Sigmoid colon (tissue), 7 donors: ENCODE results near the gene ELFN1. TPM values are rescaled to one million over a fixed set of nuclear protein-coding genes. Genes with fewer than 3 reads are reported as not detected.

Experiments
- DNase-seq: peaks from one replicate; pipeline ENCODE4 v3.0.0-alpha.2; 2019
- H3K27ac ChIP-seq, 4 donors: fragments of 200-600 bp; sonication (generic); one replicate each; pipeline ENCODE4 v1.5.1; 2016 to 2019; ENCODE audit warnings: mild to moderate bottlenecking in 1 of 4
- H3K27me3 ChIP-seq, 3 donors: fragments of 200-600 bp; sonication (generic); one replicate each; pipeline ENCODE4 v1.5.1; 2019; ENCODE audit warnings: mild to moderate bottlenecking in 1 of 3
- H3K36me3 ChIP-seq, 4 donors: fragments of 200-600 bp; sonication (generic); one replicate each; pipeline ENCODE4 v1.5.1; 2016 to 2019
- H3K4me1 ChIP-seq, 4 donors: fragments of 200-600 bp; sonication (generic); one replicate each; pipeline ENCODE4 v1.5.1; 2017 to 2019
- H3K4me3 ChIP-seq, 4 donors: fragments of 200-600 bp; sonication (generic); one replicate each; pipeline ENCODE4 v1.5.1; 2017 to 2019; ENCODE audit warnings: mild to moderate bottlenecking in 2 of 4, moderate library complexity in 1 of 4
- H3K9me3 ChIP-seq, 4 donors: fragments of 200-600 bp in 3 of 4; sonication (generic) in 3 of 4; one replicate each; pipeline versions ENCODE4 v1.5.1 to v1.6.1; 2013 to 2019
- EP300 ChIP-seq, 4 donors: sonication (generic); formaldehyde crosslinking; IDR thresholded peaks; one replicate each; pipeline ENCODE4 v1.6.1; 2017; ENCODE audit warnings: antibody characterized with exemption in 4 of 4
- POLR2A ChIP-seq, 2 donors: fragments of 450-650 bp; IDR thresholded peaks; one replicate each; pipeline ENCODE4 v1.6.1; 2016; ENCODE audit warnings: antibody characterized with exemption in 2 of 2, mild to moderate bottlenecking in 2 of 2, moderate library complexity in 2 of 2
- POLR2AphosphoS5 ChIP-seq, 4 donors: sonication (generic); formaldehyde crosslinking; IDR thresholded peaks; one replicate each; pipeline ENCODE4 v1.6.1; 2017; ENCODE audit warnings: antibody characterized with exemption in 4 of 4
- WGBS, 2 donors: extraction: QIAGEN DNeasy Blood & Tissue Kit; methylation state at CpG; one replicate each; pipeline ENCODE4 v1.1.7; 2013; 5-methylcytosine and 5-hydroxymethylcytosine counted together
- intact Hi-C: fragments of 100-400 bp; cut with DNase I; formaldehyde crosslinking; loops from one replicate; pipeline ENCODE4 v1.15.1; 2023
- polyA plus RNA-seq, 3 donors: library from polyadenylated mRNA; stranded (reverse); fragments of 200-250 nt; gene quantifications; one replicate each; pipeline ENCODE4 v1.2.3, GENCODE V29; 2013
- total RNA-seq, 4 donors: library from RNA; depleted of rRNA; stranded (reverse); fragments of >200 nt; gene quantifications; one replicate each; pipeline ENCODE4 v1.1.0, GENCODE V29; 2016
- TF ChIP-seq, protein P1 (sequence below), 4 experiments: fragments of 450-650 bp in 3 of 4; fragments of 200-600 bp in 1 of 4; IDR thresholded peaks; one replicate each; pipeline ENCODE4 v1.5.1; 2016 to 2019; ENCODE audit warnings: antibody characterized with exemption in 4 of 4, mild to moderate bottlenecking in 3 of 4, moderate library complexity in 2 of 4
- donor health status: healthy with polysubstance abuse.
- donor health status: Bipolar disorder and iron deficiency.
- donor health status: healthy.

ELFN1 gene
- total and polyA plus RNA-seq, 7 donors: 0.33 to 0.83 (median 0.54) TPM; not detected in 2

DNA sequence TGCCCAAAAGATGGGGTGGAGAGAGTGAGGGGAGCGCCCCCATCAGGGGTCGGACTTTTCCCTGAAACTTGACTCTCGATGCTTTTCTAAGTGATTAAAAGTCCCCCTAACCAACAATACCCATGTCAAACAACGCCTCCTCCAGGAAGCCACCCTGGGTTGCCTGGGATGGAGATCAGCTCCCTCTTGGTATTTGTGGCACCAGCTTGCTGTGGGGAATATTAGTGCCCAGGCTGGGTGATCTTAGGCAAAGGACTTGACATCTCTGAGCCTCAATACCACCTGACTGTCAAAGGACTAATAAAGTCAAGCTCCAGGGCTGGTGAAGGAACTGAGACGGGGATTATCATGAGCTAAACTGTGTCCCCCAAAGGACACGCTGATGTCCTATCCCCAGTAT lies 18.2 kb upstream of the ELFN1 start:
- intact Hi-C loops: no loop called here
- no peaks in the 10 kb centered on the region for H3K36me3 ChIP-seq
- H3K27me3 ChIP-seq: peaks cover 0 to 72% (median 22%) of the 10 kb centered on the region in 3 donors

DNA sequence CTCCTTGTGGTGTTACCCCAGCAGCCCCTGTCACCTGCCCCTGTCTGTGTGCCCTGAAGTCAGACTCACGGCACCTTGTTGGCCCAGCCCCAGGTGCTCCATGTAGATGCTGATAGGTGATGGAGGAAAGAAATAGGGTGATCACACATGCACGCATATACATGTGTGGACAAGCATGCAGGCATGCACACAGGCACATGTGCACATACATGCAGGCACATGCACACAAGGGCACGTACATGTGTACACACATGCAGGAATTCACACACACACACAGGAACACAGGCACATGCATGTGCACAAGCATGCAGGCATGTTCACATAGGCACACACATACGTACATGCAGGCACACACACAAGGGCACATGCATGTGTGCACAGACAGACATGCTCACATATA lies 16.6 kb upstream of the ELFN1 start:
- peaks cover 0 to 70% (median 22%) of the 10 kb centered on the region in 3 donors for H3K27me3 ChIP-seq
- no peaks in the 10 kb centered on the region for H3K9me3 ChIP-seq
- H3K4me1 ChIP-seq: peaks cover 0 to 3% (median 1%) of the 10 kb centered on the region in 4 donors
- no peak overlapping the region for H3K4me3 ChIP-seq
- 89 to 92% methylated on average over 4 of the region's 4 CpGs for WGBS, 2 donors
- H3K27ac ChIP-seq: no peak overlapping the region
- H3K36me3 ChIP-seq: no peaks in the 10 kb centered on the region
- no peak for TF ChIP-seq POLR2AphosphoS5 (IDR thresholded peaks at IDR 0.05)
- TF ChIP-seq POLR2A (IDR thresholded peaks at IDR 0.05): no peak
- TF ChIP-seq, protein P1, sequence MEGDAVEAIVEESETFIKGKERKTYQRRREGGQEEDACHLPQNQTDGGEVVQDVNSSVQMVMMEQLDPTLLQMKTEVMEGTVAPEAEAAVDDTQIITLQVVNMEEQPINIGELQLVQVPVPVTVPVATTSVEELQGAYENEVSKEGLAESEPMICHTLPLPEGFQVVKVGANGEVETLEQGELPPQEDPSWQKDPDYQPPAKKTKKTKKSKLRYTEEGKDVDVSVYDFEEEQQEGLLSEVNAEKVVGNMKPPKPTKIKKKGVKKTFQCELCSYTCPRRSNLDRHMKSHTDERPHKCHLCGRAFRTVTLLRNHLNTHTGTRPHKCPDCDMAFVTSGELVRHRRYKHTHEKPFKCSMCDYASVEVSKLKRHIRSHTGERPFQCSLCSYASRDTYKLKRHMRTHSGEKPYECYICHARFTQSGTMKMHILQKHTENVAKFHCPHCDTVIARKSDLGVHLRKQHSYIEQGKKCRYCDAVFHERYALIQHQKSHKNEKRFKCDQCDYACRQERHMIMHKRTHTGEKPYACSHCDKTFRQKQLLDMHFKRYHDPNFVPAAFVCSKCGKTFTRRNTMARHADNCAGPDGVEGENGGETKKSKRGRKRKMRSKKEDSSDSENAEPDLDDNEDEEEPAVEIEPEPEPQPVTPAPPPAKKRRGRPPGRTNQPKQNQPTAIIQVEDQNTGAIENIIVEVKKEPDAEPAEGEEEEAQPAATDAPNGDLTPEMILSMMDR (IDR thresholded peaks at IDR 0.05): no peak
- no peak for TF ChIP-seq EP300 (IDR thresholded peaks at IDR 0.05)
- intact Hi-C loops: no loop called here
- DNase-seq: no peak

More for the DNA sequence above, 18.2 kb upstream of the ELFN1 start:
- H3K4me3 ChIP-seq: no peak overlapping the region
- H3K9me3 ChIP-seq: no peaks in the 10 kb centered on the region
- DNase-seq: no peak
- 75 to 87% methylated on average over 6 of the region's 6 CpGs for WGBS, 2 donors
- peaks cover 0 to 10% (median 9%) of the 10 kb centered on the region in 4 donors for H3K4me1 ChIP-seq
- no peak overlapping the region for H3K27ac ChIP-seq
- TF ChIP-seq POLR2AphosphoS5 (IDR thresholded peaks at IDR 0.05) (no peak), EP300 (IDR thresholded peaks at IDR 0.05) (no peak), POLR2A (IDR thresholded peaks at IDR 0.05) (no peak)
- TF ChIP-seq, protein P1 (IDR thresholded peaks at IDR 0.05): no peak

DNA sequence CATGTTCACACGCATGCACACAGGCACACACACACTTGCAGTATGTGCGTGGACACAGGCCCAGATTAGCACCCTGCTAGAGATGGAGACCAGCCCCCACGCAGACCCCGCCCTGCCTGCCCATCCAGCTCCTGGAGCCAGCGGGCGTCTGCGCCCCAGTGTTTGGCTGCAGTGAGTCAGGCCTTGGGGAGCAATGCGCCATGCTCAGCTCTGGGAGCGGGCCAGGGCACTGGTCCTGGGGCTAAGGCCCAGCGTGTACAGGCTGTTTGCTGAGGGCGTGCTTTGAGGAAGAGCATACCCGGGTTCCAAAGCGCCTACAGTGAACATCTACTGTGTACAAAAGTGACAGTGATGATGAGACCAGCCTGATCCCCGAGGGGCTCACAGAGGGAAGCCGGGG lies 16.0 kb upstream of the ELFN1 start:
- intact Hi-C loops: no loop called here
- Histone ChIP-seq H3K36me3 (no peaks in the 10 kb centered on the region), H3K4me1 (no peaks in the 10 kb centered on the region), H3K27ac (no peak overlapping the region), H3K9me3 (no peaks in the 10 kb centered on the region), H3K27me3 (peaks cover 0 to 64% (median 17%) of the 10 kb centered on the region in 3 donors), H3K4me3 (no peak overlapping the region)
- WGBS, 2 donors: 73 to 82% methylated on average over 15 of the region's 15 CpGs
- no peak for DNase-seq
- TF ChIP-seq POLR2AphosphoS5 (IDR thresholded peaks at IDR 0.05): no peak
- no peak for TF ChIP-seq EP300 (IDR thresholded peaks at IDR 0.05)
- no peak for TF ChIP-seq POLR2A (IDR thresholded peaks at IDR 0.05)
- TF ChIP-seq, protein P1 (IDR thresholded peaks at IDR 0.05): no peak

DNA sequence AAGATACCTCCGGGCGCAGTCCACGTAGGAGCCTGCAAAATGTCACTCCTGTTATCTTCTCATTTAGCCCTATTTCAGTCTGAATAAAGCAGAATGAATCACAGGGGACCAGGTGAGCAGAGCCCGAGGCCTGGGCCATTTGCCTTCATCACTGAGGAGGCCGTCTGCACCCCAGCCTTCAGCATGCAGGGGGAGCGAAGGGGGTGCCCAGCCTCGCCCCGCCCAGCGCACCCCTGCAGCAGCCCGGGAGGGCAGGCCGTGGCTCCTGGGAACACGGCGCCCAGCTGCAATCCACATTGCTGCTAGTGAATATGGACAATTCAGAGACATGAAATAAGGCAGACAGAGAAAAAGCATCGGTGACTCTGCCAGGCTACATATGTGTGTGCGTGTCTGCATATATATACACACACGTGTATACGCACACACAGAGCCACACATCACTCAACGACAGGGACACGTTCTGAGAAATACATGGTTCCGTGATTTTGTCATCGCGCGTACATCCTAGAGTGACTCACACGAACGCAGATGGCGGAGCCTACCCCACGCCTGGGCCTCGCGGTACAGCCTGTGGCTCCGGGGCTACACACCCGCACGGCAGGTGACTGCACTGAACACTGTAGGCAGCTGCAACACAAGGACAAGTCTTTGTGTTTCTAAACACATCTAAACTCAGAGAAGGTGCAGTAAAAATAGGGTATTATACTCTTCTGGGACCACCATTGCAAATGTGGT lies 15.2 kb upstream of the ELFN1 start:
- no peaks in the 10 kb centered on the region for H3K4me1 ChIP-seq
- no peaks in the 10 kb centered on the region for H3K9me3 ChIP-seq
- no peak overlapping the region for H3K27ac ChIP-seq
- no peaks in the 10 kb centered on the region for H3K36me3 ChIP-seq
- intact Hi-C loops: no loop called here
- no peak for TF ChIP-seq POLR2AphosphoS5 (IDR thresholded peaks at IDR 0.05)
- no peak for TF ChIP-seq POLR2A (IDR thresholded peaks at IDR 0.05)
- TF ChIP-seq EP300 (IDR thresholded peaks at IDR 0.05): no peak
- TF ChIP-seq, protein P1 (IDR thresholded peaks at IDR 0.05): no peak
- no peak overlapping the region for H3K4me3 ChIP-seq
- no peak for DNase-seq
- 83 to 87% methylated on average over 32 of the region's 32 CpGs for WGBS, 2 donors
- peaks cover 0 to 62% (median 15%) of the 10 kb centered on the region in 3 donors for H3K27me3 ChIP-seq
